ENCODE measurements around the gene LMX1B.

The LMX1B gene

GRCh38 chr9:126609711-126610388 is 3.9 kb upstream of the LMX1B start:
- TF ChIP-seq POLR2A (IDR thresholded peaks at IDR 0.05; ENCODE audit: extremely low read depth, insufficient read length) (no peak), MAX (IDR thresholded peaks at IDR 0.05; ENCODE audit: low read depth, low read length) (no peak), MYC (IDR thresholded peaks at IDR 0.05; ENCODE audit: low read depth, low read length) (no peak)
- TF ChIP-seq, protein P1, sequence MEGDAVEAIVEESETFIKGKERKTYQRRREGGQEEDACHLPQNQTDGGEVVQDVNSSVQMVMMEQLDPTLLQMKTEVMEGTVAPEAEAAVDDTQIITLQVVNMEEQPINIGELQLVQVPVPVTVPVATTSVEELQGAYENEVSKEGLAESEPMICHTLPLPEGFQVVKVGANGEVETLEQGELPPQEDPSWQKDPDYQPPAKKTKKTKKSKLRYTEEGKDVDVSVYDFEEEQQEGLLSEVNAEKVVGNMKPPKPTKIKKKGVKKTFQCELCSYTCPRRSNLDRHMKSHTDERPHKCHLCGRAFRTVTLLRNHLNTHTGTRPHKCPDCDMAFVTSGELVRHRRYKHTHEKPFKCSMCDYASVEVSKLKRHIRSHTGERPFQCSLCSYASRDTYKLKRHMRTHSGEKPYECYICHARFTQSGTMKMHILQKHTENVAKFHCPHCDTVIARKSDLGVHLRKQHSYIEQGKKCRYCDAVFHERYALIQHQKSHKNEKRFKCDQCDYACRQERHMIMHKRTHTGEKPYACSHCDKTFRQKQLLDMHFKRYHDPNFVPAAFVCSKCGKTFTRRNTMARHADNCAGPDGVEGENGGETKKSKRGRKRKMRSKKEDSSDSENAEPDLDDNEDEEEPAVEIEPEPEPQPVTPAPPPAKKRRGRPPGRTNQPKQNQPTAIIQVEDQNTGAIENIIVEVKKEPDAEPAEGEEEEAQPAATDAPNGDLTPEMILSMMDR (IDR thresholded peaks at IDR 0.05; ENCODE audit: low read depth, low read length), result no peak
- no peak for DNase-seq (ENCODE audit: low read depth)
- H3K4me3 ChIP-seq (ENCODE audit: low read depth, low read length), result no peak overlapping the region

DNA sequence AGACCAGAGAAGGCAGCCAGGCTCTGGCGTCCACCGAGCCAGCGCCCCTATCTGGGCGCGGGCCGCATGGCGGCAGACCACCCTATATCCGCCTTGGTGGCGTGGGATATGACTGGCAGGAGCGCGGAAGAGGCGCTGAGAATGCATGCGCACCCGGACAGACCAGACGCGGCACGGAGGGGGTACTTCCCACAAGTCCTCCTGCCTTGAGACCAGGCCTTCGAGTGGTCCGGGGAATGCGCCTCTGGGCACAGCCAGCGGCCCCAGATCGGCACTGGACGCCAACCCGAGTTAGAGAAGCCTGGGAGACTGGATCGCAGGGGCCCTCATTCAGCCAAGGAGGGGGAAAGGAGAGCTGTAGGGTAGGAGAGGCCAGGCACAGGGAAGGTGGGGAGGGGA is 2.5 kb upstream of the LMX1B start:
- no peak for DNase-seq (ENCODE audit: low read depth)
- TF ChIP-seq POLR2A (IDR thresholded peaks at IDR 0.05; ENCODE audit: extremely low read depth, insufficient read length) (no peak), MAX (IDR thresholded peaks at IDR 0.05; ENCODE audit: low read depth, low read length) (no peak), MYC (IDR thresholded peaks at IDR 0.05; ENCODE audit: low read depth, low read length) (no peak)
- TF ChIP-seq, protein P1 (IDR thresholded peaks at IDR 0.05; ENCODE audit: low read depth, low read length), result no peak
- H3K4me3 ChIP-seq (ENCODE audit: low read depth, low read length), result no peak overlapping the region

DNA sequence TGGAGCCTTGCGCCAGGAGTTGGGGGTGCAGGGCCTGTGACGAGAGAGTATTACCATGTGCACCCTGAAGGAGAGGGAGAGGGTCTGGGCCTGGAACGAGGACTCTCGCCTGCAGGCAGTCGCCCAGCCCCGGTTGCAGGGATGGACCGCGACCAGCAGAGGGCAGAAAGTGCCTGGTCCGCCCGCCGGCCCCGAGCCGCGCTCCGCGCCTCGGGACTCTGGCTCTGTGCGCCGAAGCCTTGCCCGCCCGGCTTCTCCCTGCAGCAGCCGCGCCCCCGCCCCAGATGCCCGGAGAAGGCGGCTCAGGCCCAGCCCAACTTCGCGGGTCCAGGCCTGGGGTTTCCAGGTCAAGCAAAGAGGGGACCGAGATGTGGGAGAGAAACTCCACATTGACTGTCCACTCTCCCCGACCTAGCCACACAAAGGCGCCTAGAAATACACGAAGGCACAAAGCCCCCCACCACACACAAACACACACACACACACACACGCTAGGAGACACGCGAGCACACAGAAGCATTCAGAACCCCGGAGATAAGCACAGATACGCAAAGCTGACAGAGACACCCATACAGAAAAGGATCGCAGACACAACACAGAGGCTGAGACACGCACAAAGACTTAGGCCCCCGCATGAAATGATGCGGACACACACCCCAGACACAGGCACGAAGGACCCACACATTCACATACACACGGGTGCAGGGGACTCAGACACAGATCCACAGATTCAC is 2.0 kb upstream of the LMX1B start:
- peak; percentile 76 for DNase-seq (ENCODE audit: low read depth)
- no peak overlapping the region for H3K4me3 ChIP-seq (ENCODE audit: low read depth, low read length)
- no peak for TF ChIP-seq MYC (IDR thresholded peaks at IDR 0.05; ENCODE audit: low read depth, low read length)
- TF ChIP-seq, protein P1 (IDR thresholded peaks at IDR 0.05; ENCODE audit: low read depth, low read length), result peak; percentile 66

DNA sequence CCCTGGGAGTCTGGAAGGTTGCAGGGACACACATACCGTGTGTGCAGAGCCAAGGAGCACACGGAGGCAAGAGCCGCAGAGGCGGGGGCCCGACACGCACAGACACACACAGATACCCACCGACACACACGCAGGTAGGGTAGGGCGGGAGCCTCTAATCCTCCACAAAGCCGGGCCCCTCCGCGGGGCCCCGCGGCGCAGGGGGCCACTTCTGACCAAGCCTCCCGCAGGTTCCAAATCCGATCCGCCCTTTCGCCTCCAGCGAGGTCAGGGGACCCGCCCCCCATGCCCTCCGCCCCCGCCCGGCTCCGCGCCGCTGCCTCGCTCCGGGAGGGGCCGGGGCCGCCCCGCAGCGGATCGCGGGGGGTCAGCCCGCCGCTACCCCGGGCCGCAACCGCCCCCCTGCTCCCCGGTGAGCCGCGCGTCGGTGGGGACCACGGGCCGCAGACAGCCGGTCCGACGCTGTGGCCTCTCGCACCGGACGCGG is 1.4 kb upstream of the LMX1B start:
- no peak for DNase-seq (ENCODE audit: low read depth)
- no peak for TF ChIP-seq MYC (IDR thresholded peaks at IDR 0.05; ENCODE audit: low read depth, low read length)
- TF ChIP-seq POLR2A (IDR thresholded peaks at IDR 0.05; ENCODE audit: extremely low read depth, insufficient read length), result no peak
- TF ChIP-seq, protein P1 (IDR thresholded peaks at IDR 0.05; ENCODE audit: low read depth, low read length), result no peak
- TF ChIP-seq MAX (IDR thresholded peaks at IDR 0.05; ENCODE audit: low read depth, low read length), result no peak
- no peak overlapping the region for H3K4me3 ChIP-seq (ENCODE audit: low read depth, low read length)

DNA sequence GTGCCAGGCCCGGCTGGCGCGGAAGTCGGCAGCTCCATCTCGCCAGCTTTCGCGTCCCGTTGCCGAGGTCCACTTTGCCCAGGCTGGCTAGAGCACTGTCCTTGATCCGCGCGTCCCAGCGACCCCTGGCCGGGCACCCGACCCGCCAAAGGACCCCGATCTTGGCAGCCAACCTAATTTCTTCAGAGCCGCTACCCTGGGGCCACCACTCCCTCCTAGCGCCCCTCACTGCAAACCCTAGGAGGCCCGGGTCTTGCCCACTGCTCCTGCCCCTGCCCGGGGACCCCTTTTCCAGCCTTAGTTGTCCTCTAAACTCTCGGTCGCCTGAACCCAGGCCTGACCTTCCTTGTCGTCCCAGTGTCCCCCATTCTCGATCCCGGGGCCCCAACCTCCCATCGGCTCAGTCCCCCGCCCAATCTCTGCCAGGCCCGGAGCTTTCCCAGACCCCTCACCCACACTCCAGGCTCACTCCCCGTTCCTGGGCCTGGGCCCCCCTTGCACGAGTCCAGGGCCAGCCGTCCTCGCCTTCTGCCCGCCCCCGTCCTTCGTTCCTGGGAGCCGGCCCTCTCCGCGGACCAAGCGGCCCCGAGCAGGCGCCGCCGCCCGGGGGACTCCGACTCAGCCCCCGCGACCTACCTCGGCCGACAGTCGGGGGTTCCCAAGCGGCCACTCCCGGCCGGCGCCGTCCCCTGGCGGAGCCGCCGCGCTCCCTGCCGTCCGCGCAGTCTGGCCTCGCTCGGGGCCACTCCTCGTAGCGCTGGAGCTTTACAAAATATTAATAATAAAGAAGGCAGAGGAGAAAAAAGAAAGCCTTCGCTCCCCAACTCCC is 701 bp upstream of the LMX1B start:
- no peak overlapping the region for H3K4me3 ChIP-seq (ENCODE audit: low read depth, low read length)
- TF ChIP-seq POLR2A (IDR thresholded peaks at IDR 0.05; ENCODE audit: extremely low read depth, insufficient read length), result no peak
- TF ChIP-seq MAX (IDR thresholded peaks at IDR 0.05; ENCODE audit: low read depth, low read length), result no peak
- no peak for TF ChIP-seq MYC (IDR thresholded peaks at IDR 0.05; ENCODE audit: low read depth, low read length)
- TF ChIP-seq, protein P1 (IDR thresholded peaks at IDR 0.05; ENCODE audit: low read depth, low read length), result no peak
- DNase-seq (ENCODE audit: low read depth), result no peak
